ENCODE data around the gene HSFX1.

The HSFX1 gene

GRCh38 chrX:149807747-149808458 lies 34.0 kb downstream of the HSFX1 start:
- no peak for DNase-seq

GRCh38 chrX:149818652-149819051 lies 44.8 kb downstream of the HSFX1 start:
- DNase-seq: no peak

GRCh38 chrX:149819371-149819770 lies 45.5 kb downstream of the HSFX1 start:
- DNase-seq: no peak

- no peak for DNase-seq
These were observed 51.6 kb downstream of the HSFX1 start for GRCh38 chrX:149825424-149825823.
